ENCODE data around the gene SMAD5.

The SMAD5 gene

DNA sequence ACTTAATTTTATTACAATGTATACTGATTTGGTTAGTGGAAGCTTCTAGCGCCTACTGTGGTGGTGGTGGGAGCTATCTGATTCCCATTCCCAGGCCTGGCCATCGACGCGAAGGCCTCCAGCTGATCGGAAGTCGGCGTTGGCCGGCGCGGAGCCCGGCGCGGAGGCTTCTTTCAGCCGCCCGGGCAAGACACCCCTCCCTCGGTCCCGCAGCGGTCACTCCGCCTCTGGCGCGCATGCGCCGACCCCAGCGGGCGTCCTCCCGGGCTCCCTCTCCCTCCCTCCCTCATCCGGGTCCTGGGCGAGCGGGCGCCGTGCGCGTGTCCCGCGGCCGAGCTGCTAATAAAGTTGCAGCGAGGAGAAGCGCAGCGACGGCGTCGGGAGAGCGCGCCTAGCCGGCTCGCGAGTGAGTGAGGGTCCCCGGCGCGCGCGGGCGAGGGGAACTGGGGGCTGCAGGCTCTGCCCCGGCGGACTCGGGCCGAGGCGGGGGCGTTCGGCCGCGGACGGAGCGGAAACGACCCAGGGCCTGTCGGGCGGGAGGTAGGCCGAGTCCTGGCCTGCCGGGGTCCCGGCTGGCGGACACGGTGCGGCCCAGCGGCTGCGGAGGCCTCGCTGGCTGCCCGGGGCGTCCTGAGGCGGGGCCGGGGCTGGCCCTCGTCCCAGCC is at the start of gene SMAD5:
TSS of gene SMAD5 (plus strand) at position 289 of the 665 bp plus-strand sequence. CDS start 20,916 bp downstream, outside the sequence.
- in situ Hi-C loops (cut with MboI; ENCODE audit: low pct_unique_long_range_greater_than_20kb, low sequenced_read_pairs, unreplicated experiment), result no loop called here
- DNase-seq (ENCODE audit: low spot score), result peak; percentile 98
- TF ChIP-seq, protein P1, sequence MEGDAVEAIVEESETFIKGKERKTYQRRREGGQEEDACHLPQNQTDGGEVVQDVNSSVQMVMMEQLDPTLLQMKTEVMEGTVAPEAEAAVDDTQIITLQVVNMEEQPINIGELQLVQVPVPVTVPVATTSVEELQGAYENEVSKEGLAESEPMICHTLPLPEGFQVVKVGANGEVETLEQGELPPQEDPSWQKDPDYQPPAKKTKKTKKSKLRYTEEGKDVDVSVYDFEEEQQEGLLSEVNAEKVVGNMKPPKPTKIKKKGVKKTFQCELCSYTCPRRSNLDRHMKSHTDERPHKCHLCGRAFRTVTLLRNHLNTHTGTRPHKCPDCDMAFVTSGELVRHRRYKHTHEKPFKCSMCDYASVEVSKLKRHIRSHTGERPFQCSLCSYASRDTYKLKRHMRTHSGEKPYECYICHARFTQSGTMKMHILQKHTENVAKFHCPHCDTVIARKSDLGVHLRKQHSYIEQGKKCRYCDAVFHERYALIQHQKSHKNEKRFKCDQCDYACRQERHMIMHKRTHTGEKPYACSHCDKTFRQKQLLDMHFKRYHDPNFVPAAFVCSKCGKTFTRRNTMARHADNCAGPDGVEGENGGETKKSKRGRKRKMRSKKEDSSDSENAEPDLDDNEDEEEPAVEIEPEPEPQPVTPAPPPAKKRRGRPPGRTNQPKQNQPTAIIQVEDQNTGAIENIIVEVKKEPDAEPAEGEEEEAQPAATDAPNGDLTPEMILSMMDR (IDR thresholded peaks at IDR 0.05; ENCODE audit: extremely low read depth, insufficient read depth, missing control alignments), result no peak

GRCh38 chr5:136084698-136085097 is 47.9 kb upstream of the SMAD5 start:
- TF ChIP-seq, protein P1 (IDR thresholded peaks at IDR 0.05; ENCODE audit: extremely low read depth, insufficient read depth, missing control alignments), result no peak
- in situ Hi-C loops (cut with MboI; ENCODE audit: low pct_unique_long_range_greater_than_20kb, low sequenced_read_pairs, unreplicated experiment), result no loop called here
- no peak for DNase-seq (ENCODE audit: low spot score)

DNA sequence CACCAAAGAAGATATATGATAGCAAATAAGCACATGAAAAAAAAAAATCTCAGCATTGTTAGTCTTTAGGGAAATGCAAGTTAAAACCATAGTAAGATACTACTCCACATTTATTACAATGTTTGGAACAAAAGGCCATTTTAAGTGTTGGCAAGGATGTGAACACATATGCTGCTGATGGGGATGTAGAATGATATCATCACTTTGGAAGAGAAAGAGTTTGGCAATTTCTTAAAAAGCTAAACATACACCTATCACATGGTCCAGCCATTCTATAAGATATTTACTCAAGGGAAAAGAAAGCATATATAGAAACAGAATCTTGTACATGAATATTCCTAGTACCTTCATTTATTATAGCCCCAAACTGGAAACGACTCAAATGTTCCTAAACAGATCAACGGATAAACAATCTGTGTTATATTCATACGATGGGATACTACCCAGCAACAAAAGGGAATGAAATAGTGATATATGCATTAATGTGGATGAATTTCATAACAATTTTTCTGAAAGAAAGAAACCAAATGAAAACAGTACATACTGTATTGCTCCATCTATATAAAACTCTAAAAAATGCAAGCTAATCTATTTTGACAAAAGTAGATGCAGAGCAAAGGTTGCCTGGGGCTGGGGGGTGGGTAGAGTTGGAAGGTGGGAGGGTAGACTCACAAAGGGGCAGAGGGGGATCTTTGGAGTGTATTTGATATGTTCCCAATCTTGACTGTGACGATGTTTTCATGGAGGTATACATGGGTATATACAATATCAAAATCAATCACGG is 45.7 kb upstream of the SMAD5 start:
- in situ Hi-C loops (cut with MboI; ENCODE audit: low pct_unique_long_range_greater_than_20kb, low sequenced_read_pairs, unreplicated experiment), result no loop called here
- no peak for DNase-seq (ENCODE audit: low spot score)
- TF ChIP-seq, protein P1 (IDR thresholded peaks at IDR 0.05; ENCODE audit: extremely low read depth, insufficient read depth, missing control alignments), result no peak

GRCh38 chr5:136087961-136088871 is 44.4 kb upstream of the SMAD5 start:
- in situ Hi-C loops (cut with MboI; ENCODE audit: low pct_unique_long_range_greater_than_20kb, low sequenced_read_pairs, unreplicated experiment), result no loop called here
- DNase-seq (ENCODE audit: low spot score), result no peak
- TF ChIP-seq, protein P1 (IDR thresholded peaks at IDR 0.05; ENCODE audit: extremely low read depth, insufficient read depth, missing control alignments), result no peak

DNA sequence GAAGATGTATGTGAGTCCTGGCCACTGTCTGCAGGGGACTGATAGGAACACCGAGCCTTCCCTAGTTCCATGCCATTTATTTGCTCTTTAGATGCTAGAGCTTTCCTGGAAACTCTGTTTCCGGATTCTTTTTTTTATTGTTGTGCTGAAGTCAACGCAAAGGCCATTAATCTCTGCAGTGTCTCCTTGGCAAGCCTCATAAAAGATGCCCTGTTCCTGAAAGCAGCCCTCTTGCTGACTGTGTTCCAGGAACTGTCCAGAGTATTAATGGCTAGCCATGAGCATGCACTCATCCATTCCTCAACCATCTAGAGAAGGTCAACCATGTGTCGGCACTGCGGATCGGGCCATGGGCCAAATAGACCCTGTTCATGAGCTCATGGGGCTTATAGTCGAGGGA is 42.9 kb upstream of the SMAD5 start:
- in situ Hi-C loops (cut with MboI; ENCODE audit: low pct_unique_long_range_greater_than_20kb, low sequenced_read_pairs, unreplicated experiment), result no loop called here

More for the DNA sequence above, 42.9 kb upstream of the SMAD5 start:
- TF ChIP-seq, protein P1 (IDR thresholded peaks at IDR 0.05; ENCODE audit: extremely low read depth, insufficient read depth, missing control alignments), result no peak
- no peak for DNase-seq (ENCODE audit: low spot score)

Measured in GM13977 (cell line).